ENCODE data around the gene ZIC5. TPM values are rescaled to one million over a fixed set of nuclear protein-coding genes. Genes with fewer than 3 reads are reported as not detected.

ZIC5 gene
- total and polyA plus RNA-seq, 11 donors, result not detected

GRCh38 chr13:99926014-99926731, 45.4 kb downstream of the ZIC5 start:
- H3K9me3 ChIP-seq, result no peaks in the 10 kb centered on the region
- DNase-seq (no peak), ATAC-seq (no peak)
- 55 to 69% (median 62%) methylated on average over 28 to 29 of the region's 29 CpGs for WGBS, 4 donors
- H3K36me3 ChIP-seq, result no peaks in the 10 kb centered on the region
- H3K27ac ChIP-seq, result no peak overlapping the region
- no peak overlapping the region for H3K4me3 ChIP-seq
- no peaks in the 10 kb centered on the region for H3K4me1 ChIP-seq
- intact Hi-C loops (cut with DNase I), result no loop called here
- TF ChIP-seq CTCF (IDR thresholded peaks at IDR 0.05) (no peak), POLR2A (IDR thresholded peaks at IDR 0.05) (no peak)
- peaks cover 0 to 72% (median 7%) of the 10 kb centered on the region in 9 donors for H3K27me3 ChIP-seq

GRCh38 chr13:99923877-99924582, 47.5 kb downstream of the ZIC5 start:
- Histone ChIP-seq H3K4me1 (no peaks in the 10 kb centered on the region), H3K36me3 (no peaks in the 10 kb centered on the region), H3K4me3 (no peak overlapping the region), H3K27ac (no peak overlapping the region), H3K27me3 (peaks cover 0 to 74% (median 3%) of the 10 kb centered on the region in 9 donors), H3K9me3 (no peaks in the 10 kb centered on the region)
- DNase-seq, result no peak
- TF ChIP-seq POLR2A (IDR thresholded peaks at IDR 0.05) (no peak), CTCF (IDR thresholded peaks at IDR 0.05) (no peak)
- 75 to 91% (median 87%) methylated on average over 6 of the region's 6 CpGs for WGBS, 4 donors
- no peak for ATAC-seq
- intact Hi-C loops (cut with DNase I), result loop anchor here in 1 of 10 donors (5.0 kb wide), 1 partner anchor 267 kb away; no protein-coding TSS in a partner anchor

GRCh38 chr13:99922631-99923404, 48.7 kb downstream of the ZIC5 start:
- H3K4me3 ChIP-seq, result no peak overlapping the region
- H3K27ac ChIP-seq, result no peak overlapping the region
- WGBS, 4 donors, result 72 to 84% (median 74%) methylated on average over 18 to 20 of the region's 20 CpGs
- DNase-seq (no peak), ATAC-seq (no peak)
- H3K36me3 ChIP-seq, result no peaks in the 10 kb centered on the region
- no peaks in the 10 kb centered on the region for H3K4me1 ChIP-seq
- no peaks in the 10 kb centered on the region for H3K9me3 ChIP-seq
- TF ChIP-seq CTCF (IDR thresholded peaks at IDR 0.05) (no peak), POLR2A (IDR thresholded peaks at IDR 0.05) (no peak)
- intact Hi-C loops (cut with DNase I), result loop anchor here in 1 of 10 donors (5.0 kb wide), 1 partner anchor 266 kb away; no protein-coding TSS in a partner anchor
- H3K27me3 ChIP-seq, result peaks cover 0 to 63% (median 2%) of the 10 kb centered on the region in 9 donors
